HepG2 (cell line): ENCODE results near the gene S100P. TPM values are rescaled to one million over a fixed set of nuclear protein-coding genes. Genes with fewer than 3 reads are reported as not detected.

Experiments
- DPF2 ChIP-seq: sonication (generic); formaldehyde crosslinking; IDR thresholded peaks from 2 replicates; pipeline ENCODE4 v1.4.0; 2020; ENCODE audit warnings: mild to moderate bottlenecking, low read depth, missing genetic modification reagents, borderline replicate concordance
- HNRNPH1 ChIP-seq: fragments of 200-400 bp; formaldehyde crosslinking; optimal IDR thresholded peaks from 2 replicates; pipeline ENCODE3; 2017; ENCODE audit warnings: mild to moderate bottlenecking, low read depth, low read length
- MATR3 ChIP-seq: sonication (generic); formaldehyde crosslinking; IDR thresholded peaks from 2 replicates; pipeline ENCODE4 v1.4.0; 2020; ENCODE audit warnings: missing genetic modification reagents
- NFE2L2 ChIP-seq: fragments of 150-350 bp; IDR thresholded peaks from 2 replicates; pipeline ENCODE4 v1.6.1; 2014; ENCODE audit warnings: low read length
- PCBP2 ChIP-seq: fragments of 200-400 bp; formaldehyde crosslinking; optimal IDR thresholded peaks from 2 replicates; pipeline ENCODE3; 2018; ENCODE audit warnings: low read length, low read depth; ENCODE audit not compliant: poor library complexity, severe bottlenecking
- PHF8 ChIP-seq: sonication (generic); formaldehyde crosslinking; IDR thresholded peaks from 2 replicates; pipeline ENCODE4 v1.5.0; 2020; ENCODE audit warnings: missing genetic modification reagents
- RAD51 ChIP-seq: fragments of 450-650 bp; IDR thresholded peaks from 2 replicates; pipeline ENCODE4 v1.6.1; 2016; ENCODE audit warnings: borderline replicate concordance
- SAFB2 ChIP-seq: sonication (generic); formaldehyde crosslinking; IDR thresholded peaks from 2 replicates; pipeline ENCODE4 v1.5.1; 2020; ENCODE audit warnings: missing genetic modification reagents, low read depth, mild to moderate bottlenecking, borderline replicate concordance
- SRSF9 ChIP-seq: fragments of 200-400 bp; formaldehyde crosslinking; IDR thresholded peaks from 2 replicates; pipeline ENCODE4 v1.6.1; 2018; ENCODE audit warnings: borderline replicate concordance, mild to moderate bottlenecking, low read depth, low read length; ENCODE audit not compliant: insufficient read depth, poor library complexity, severe bottlenecking
- TOE1 ChIP-seq: sonication (generic); formaldehyde crosslinking; IDR thresholded peaks from 2 replicates; pipeline ENCODE4 v1.4.0; 2020; ENCODE audit warnings: mild to moderate bottlenecking, missing genetic modification reagents
- ZFP41 ChIP-seq: sonication (generic); formaldehyde crosslinking; IDR thresholded peaks from 2 replicates; pipeline ENCODE4 v1.4.0; 2020; ENCODE audit warnings: mild to moderate bottlenecking, missing genetic modification reagents, borderline replicate concordance
- ZNF225 ChIP-seq: sonication (generic); formaldehyde crosslinking; IDR thresholded peaks from 2 replicates; pipeline ENCODE4 v1.4.0; 2020; ENCODE audit warnings: mild to moderate bottlenecking, missing genetic modification reagents
- ZNF264 ChIP-seq: sonication (generic); formaldehyde crosslinking; IDR thresholded peaks from 2 replicates; pipeline ENCODE4 v1.4.0; 2020; ENCODE audit warnings: missing genetic modification reagents
- ZNF598 ChIP-seq: sonication (generic); formaldehyde crosslinking; IDR thresholded peaks from 2 replicates; pipeline ENCODE4 v1.5.1; 2020; ENCODE audit warnings: mild to moderate bottlenecking, missing genetic modification reagents, borderline replicate concordance
- ZNF713 ChIP-seq: sonication (generic); formaldehyde crosslinking; IDR thresholded peaks from 2 replicates; pipeline ENCODE4 v1.4.0; 2020; ENCODE audit warnings: mild to moderate bottlenecking, missing genetic modification reagents
- ZNF879 ChIP-seq: sonication (generic); formaldehyde crosslinking; IDR thresholded peaks from 2 replicates; pipeline ENCODE4 v1.8.1; 2023; ENCODE audit warnings: missing genetic modification reagents
- polyA plus RNA-seq, 8 experiments: library from polyadenylated mRNA; depleted of rRNA in 3 of 8; stranded (reverse) in 7 of 8; unstranded in 1 of 8; fragments of >200 nt; fragmentation: Illumina TruSeq in 4 of 8; extraction: Trizol in 4 of 8; gene quantifications; 2 replicates each; pipeline versions ENCODE4 v1.2.1 to v1.2.3, GENCODE V29; 2011 to 2016; ENCODE audit warnings: low read depth in 4 of 8, missing spikeins in 1 of 8, mixed read lengths in 1 of 8; ENCODE audit not compliant: insufficient read depth in 1 of 8
- total RNA-seq, 5 experiments: library from RNA; depleted of rRNA; stranded (reverse); fragments of >200 nt; fragmentation: Illumina TruSeq; extraction: Trizol; gene quantifications; 2 replicates each; pipeline ENCODE4 v1.2.3, GENCODE V29; 2016; ENCODE audit warnings: low read depth in 1 of 5
- TF ChIP-seq, protein P1 (sequence below): sonication (generic); formaldehyde crosslinking; IDR thresholded peaks from 2 replicates; pipeline ENCODE4 v1.4.0; 2020; ENCODE audit warnings: mild to moderate bottlenecking, missing genetic modification reagents, borderline replicate concordance
- TF ChIP-seq, protein P2 (sequence below): sonication (generic); formaldehyde crosslinking; IDR thresholded peaks from 2 replicates; pipeline ENCODE4 v1.4.0; 2020; ENCODE audit warnings: mild to moderate bottlenecking, missing genetic modification reagents
- TF ChIP-seq, protein P3 (sequence below): sonication (generic); formaldehyde crosslinking; IDR thresholded peaks from 2 replicates; pipeline ENCODE4 v1.5.1; 2020; ENCODE audit warnings: missing genetic modification reagents, mild to moderate bottlenecking, borderline replicate concordance
- TF ChIP-seq, protein P4 (sequence below): IDR thresholded peaks from 2 replicates; pipeline ENCODE4 v1.6.1; 2016; ENCODE audit warnings: missing compliant biosample characterization, missing genetic modification reagents, borderline replicate concordance
- TF ChIP-seq, protein P5 (sequence below): sonication (generic); formaldehyde crosslinking; IDR thresholded peaks from 2 replicates; pipeline ENCODE4 v1.4.0; 2020; ENCODE audit warnings: mild to moderate bottlenecking, missing genetic modification reagents

S100P gene
- total and polyA plus RNA-seq, 2 of the 13 experiments (the other 11 are each of a cell fraction or from before 2014, with no cell fraction given): 278 to 1,649 TPM

DNA sequence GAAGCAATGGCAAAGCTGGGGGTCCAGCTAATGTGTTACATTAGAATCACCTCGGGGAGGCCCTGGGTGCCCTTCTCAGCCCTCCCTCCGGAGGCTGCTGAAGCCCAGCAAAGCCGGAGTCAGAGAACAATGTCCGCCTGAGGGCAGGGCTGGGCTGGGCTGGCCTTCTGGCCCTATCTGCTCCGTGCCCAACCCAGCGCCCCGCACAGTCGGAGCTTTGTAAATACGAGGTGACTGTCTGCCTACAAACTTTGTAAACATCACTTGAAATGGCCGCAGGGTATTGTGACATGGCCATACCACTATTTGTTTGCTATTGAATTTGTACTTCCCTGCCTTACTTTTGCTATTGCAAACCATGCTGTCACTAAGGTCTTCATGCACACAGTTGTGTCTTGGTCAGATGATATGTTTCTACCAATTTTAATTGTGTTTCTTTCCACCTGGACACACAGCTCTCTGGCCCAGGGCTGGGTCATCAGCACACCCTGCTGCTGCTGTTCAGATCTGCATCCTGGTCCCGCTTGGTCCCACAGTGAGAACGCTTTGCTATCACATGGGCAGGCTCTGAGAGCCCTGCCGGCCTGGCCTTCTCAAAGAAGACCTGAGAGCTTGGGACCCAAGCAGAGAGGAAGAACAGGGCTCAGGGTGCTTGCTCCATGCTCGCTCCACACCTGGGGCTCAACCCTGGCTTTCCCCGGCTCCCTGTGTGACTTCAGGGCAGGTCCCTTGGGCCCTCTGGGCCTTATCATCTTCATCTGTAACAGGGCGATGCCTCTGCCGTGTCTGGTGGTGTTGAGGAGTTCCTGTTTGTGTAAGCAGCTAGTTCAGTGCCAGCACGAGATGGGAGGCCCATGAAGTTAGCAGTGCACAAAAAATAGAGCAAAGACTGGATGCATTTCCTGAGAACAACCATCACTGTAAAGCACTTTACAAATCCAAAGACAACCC is 2.3 kb downstream of the S100P start (continued):
- TF ChIP-seq, protein P1, sequence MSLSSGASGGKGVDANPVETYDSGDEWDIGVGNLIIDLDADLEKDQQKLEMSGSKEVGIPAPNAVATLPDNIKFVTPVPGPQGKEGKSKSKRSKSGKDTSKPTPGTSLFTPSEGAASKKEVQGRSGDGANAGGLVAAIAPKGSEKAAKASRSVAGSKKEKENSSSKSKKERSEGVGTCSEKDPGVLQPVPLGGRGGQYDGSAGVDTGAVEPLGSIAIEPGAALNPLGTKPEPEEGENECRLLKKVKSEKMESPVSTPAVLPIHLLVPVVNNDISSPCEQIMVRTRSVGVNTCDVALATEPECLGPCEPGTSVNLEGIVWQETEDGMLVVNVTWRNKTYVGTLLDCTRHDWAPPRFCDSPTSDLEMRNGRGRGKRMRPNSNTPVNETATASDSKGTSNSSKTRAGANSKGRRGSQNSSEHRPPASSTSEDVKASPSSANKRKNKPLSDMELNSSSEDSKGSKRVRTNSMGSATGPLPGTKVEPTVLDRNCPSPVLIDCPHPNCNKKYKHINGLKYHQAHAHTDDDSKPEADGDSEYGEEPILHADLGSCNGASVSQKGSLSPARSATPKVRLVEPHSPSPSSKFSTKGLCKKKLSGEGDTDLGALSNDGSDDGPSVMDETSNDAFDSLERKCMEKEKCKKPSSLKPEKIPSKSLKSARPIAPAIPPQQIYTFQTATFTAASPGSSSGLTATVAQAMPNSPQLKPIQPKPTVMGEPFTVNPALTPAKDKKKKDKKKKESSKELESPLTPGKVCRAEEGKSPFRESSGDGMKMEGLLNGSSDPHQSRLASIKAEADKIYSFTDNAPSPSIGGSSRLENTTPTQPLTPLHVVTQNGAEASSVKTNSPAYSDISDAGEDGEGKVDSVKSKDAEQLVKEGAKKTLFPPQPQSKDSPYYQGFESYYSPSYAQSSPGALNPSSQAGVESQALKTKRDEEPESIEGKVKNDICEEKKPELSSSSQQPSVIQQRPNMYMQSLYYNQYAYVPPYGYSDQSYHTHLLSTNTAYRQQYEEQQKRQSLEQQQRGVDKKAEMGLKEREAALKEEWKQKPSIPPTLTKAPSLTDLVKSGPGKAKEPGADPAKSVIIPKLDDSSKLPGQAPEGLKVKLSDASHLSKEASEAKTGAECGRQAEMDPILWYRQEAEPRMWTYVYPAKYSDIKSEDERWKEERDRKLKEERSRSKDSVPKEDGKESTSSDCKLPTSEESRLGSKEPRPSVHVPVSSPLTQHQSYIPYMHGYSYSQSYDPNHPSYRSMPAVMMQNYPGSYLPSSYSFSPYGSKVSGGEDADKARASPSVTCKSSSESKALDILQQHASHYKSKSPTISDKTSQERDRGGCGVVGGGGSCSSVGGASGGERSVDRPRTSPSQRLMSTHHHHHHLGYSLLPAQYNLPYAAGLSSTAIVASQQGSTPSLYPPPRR (CRISPR knock-in tag): peak; percentile 93
- TF ChIP-seq HNRNPH1: no peak
- TF ChIP-seq ZNF598: no peak
- TF ChIP-seq ZNF225 (CRISPR knock-in tag): no peak
- TF ChIP-seq ZNF879: no peak
- TF ChIP-seq ZFP41 (CRISPR knock-in tag): no peak
- TF ChIP-seq, protein P2, sequence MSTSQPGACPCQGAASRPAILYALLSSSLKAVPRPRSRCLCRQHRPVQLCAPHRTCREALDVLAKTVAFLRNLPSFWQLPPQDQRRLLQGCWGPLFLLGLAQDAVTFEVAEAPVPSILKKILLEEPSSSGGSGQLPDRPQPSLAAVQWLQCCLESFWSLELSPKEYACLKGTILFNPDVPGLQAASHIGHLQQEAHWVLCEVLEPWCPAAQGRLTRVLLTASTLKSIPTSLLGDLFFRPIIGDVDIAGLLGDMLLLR (CRISPR knock-in tag): 0 out of 2 replicates have a peak, but pooled peaks have one; percentile 70
- TF ChIP-seq TOE1 (CRISPR knock-in tag): no peak; the same call in 1 of the 2 replicates
- no peak for TF ChIP-seq RAD51
- no peak for TF ChIP-seq ZNF713 (CRISPR knock-in tag)
- TF ChIP-seq, protein P3, sequence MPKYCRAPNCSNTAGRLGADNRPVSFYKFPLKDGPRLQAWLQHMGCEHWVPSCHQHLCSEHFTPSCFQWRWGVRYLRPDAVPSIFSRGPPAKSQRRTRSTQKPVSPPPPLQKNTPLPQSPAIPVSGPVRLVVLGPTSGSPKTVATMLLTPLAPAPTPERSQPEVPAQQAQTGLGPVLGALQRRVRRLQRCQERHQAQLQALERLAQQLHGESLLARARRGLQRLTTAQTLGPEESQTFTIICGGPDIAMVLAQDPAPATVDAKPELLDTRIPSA (CRISPR knock-in tag): no peak
- TF ChIP-seq SAFB2 (CRISPR knock-in tag): no peak
- no peak for TF ChIP-seq SRSF9
- peak; percentile 87; the same call in 1 of the 2 replicates for TF ChIP-seq DPF2 (CRISPR knock-in tag)
- TF ChIP-seq, protein P4, sequence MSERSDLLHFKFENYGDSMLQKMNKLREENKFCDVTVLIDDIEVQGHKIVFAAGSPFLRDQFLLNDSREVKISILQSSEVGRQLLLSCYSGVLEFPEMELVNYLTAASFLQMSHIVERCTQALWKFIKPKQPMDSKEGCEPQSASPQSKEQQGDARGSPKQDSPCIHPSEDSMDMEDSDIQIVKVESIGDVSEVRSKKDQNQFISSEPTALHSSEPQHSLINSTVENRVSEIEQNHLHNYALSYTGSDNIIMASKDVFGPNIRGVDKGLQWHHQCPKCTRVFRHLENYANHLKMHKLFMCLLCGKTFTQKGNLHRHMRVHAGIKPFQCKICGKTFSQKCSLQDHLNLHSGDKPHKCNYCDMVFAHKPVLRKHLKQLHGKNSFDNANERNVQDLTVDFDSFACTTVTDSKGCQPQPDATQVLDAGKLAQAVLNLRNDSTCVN (CRISPR knock-in tag): no peak; the same call in 1 of the 2 replicates
- TF ChIP-seq, protein P5, sequence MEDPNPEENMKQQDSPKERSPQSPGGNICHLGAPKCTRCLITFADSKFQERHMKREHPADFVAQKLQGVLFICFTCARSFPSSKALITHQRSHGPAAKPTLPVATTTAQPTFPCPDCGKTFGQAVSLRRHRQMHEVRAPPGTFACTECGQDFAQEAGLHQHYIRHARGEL (CRISPR knock-in tag): no peak
- peak; percentile 65 for TF ChIP-seq PHF8 (CRISPR knock-in tag)
- TF ChIP-seq ZNF264 (CRISPR knock-in tag): peak; percentile 95
- TF ChIP-seq NFE2L2: no peak
- TF ChIP-seq PCBP2: no peak
- no peak for TF ChIP-seq MATR3
